ENCODE measurements around the gene VIT.

DNA sequence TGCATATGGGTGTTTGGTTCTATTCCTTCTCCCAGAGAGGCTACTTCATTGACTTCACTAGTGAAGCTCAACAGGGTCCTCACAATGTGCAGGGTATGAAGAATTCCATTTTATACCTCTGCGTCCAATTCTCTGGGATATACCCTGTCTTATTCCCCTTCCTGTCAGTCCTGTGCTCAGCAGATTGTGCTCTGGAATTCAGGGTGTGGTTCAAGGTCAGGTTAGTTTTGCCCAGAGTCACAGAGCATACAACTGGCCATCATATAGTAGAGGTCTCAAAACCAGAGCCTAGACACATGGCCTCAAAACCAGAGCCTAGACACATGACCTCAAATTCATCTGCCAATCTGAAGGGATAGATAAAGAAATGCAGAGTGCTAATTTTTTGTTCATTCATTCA is 38.8 kb upstream of the VIT start:
- TF ChIP-seq, protein P1, sequence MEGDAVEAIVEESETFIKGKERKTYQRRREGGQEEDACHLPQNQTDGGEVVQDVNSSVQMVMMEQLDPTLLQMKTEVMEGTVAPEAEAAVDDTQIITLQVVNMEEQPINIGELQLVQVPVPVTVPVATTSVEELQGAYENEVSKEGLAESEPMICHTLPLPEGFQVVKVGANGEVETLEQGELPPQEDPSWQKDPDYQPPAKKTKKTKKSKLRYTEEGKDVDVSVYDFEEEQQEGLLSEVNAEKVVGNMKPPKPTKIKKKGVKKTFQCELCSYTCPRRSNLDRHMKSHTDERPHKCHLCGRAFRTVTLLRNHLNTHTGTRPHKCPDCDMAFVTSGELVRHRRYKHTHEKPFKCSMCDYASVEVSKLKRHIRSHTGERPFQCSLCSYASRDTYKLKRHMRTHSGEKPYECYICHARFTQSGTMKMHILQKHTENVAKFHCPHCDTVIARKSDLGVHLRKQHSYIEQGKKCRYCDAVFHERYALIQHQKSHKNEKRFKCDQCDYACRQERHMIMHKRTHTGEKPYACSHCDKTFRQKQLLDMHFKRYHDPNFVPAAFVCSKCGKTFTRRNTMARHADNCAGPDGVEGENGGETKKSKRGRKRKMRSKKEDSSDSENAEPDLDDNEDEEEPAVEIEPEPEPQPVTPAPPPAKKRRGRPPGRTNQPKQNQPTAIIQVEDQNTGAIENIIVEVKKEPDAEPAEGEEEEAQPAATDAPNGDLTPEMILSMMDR (IDR thresholded peaks at IDR 0.05) = no peak
- no peak for TF ChIP-seq POLR2AphosphoS5 (IDR thresholded peaks at IDR 0.05; ENCODE audit: insufficient read depth in 1 of 2, low read depth in 1 of 2)
- TF ChIP-seq POLR2A (IDR thresholded peaks at IDR 0.05) = no peak
